B cell (primary cell): ENCODE results near the gene ZNF253. TPM values are rescaled to one million over a fixed set of nuclear protein-coding genes. Genes with fewer than 3 reads are reported as not detected.

ENCODE experiments used
- ATAC-seq: fragments of 200-7000 bp; cut with Tn5 transposase; one replicate; pipeline ENCODE4 v1.10.0; 2021; ENCODE audit warnings: low read depth, mild to moderate bottlenecking, moderate number of reproducible peaks, moderate library complexity
- CTCF ChIA-PET: fragments of 350-600 bp; sonication (Branson Sonifier 250); formaldehyde crosslinking; loops from one replicate; lab custom pipeline; 2021; ENCODE audit warnings: antibody characterized with exemption, inconsistent platforms; lab: Charles Lee
- POLR2A ChIA-PET: fragments of 350-600 bp; sonication (Branson Sonifier 250); formaldehyde crosslinking; loops from one replicate; lab custom pipeline; 2021; ENCODE audit warnings: antibody characterized with exemption; lab: Charles Lee
- DNase-seq: peaks from one replicate; pipeline ENCODE4 v3.0.0; 2013
- H2AFZ ChIP-seq: 2 replicates; pipeline ENCODE4 v1.6.1; 2012; ENCODE audit warnings: mild to moderate bottlenecking, low read depth, low read length; ENCODE audit not compliant: insufficient read depth, poor library complexity, severe bottlenecking
- H3K27ac ChIP-seq, 2 donors: 1 replicate in 1 of 2; 2 replicates in 1 of 2; pipeline ENCODE4 v1.5.1; 2012 to 2013; ENCODE audit warnings: low read length in 2 of 2, mild to moderate bottlenecking in 2 of 2, moderate library complexity in 1 of 2
- H3K27me3 ChIP-seq, 4 experiments: fragments of 200-600 bp in 1 of 4; sonication (generic) in 1 of 4; replicated peaks in 1 of 4; 1 replicate in 2 of 4; 2 replicates in 2 of 4; pipeline versions ENCODE4 v1.6.1 to v1.7.0; 2013 to 2016; ENCODE audit warnings: low read length in 3 of 4, mild to moderate bottlenecking in 2 of 4, mixed read lengths in 1 of 4, moderate library complexity in 1 of 4; ENCODE audit not compliant: insufficient read depth in 4 of 4, control insufficient read depth in 3 of 4; ENCODE audit errors: control extremely low read depth in 1 of 4
- H3K36me3 ChIP-seq, 2 experiments: replicated peaks in 1 of 2; 1 replicate in 1 of 2; 2 replicates in 1 of 2; pipeline versions ENCODE4 v1.6.1 to v1.7.1; 2013; ENCODE audit warnings: low read length in 1 of 2; ENCODE audit not compliant: insufficient read depth in 2 of 2, control insufficient read depth in 1 of 2; ENCODE audit errors: control extremely low read depth in 1 of 2, extremely low read depth in 1 of 2
- H3K4me1 ChIP-seq, 2 donors: fragments of 200-600 bp in 1 of 2; sonication (generic) in 1 of 2; 1 replicate in 1 of 2; 2 replicates in 1 of 2; pipeline versions ENCODE4 v1.5.1 to v1.6.1; 2013 to 2017; ENCODE audit warnings: low read length in 2 of 2; ENCODE audit not compliant: control insufficient read depth in 2 of 2, insufficient read depth in 2 of 2
- H3K4me2 ChIP-seq: replicated peaks from 2 replicates; pipeline ENCODE3; 2012; ENCODE audit warnings: mild to moderate bottlenecking, low read depth, low read length; ENCODE audit not compliant: poor library complexity, severe bottlenecking
- H3K4me3 ChIP-seq, 5 experiments: fragments of 200-600 bp in 1 of 5; sonication (generic) in 1 of 5; 1 replicate in 3 of 5; 2 replicates in 2 of 5; pipeline versions ENCODE4 v1.5.1 to v1.7.0; 2011 to 2016; ENCODE audit warnings: low read length in 4 of 5, mild to moderate bottlenecking in 4 of 5, low read depth in 2 of 5, control low read depth in 1 of 5, moderate library complexity in 1 of 5; ENCODE audit not compliant: insufficient read depth in 1 of 5; ENCODE audit errors: control extremely low read depth in 1 of 5, extremely low read depth in 1 of 5
- H3K79me2 ChIP-seq: fragments of 200-600 bp; sonication (generic); one replicate; pipeline ENCODE4 v1.6.0; 2016; ENCODE audit warnings: low read length; ENCODE audit not compliant: control insufficient read depth, insufficient read depth
- H3K9ac ChIP-seq: fragments of 200-600 bp; sonication (generic); 2 replicates; pipeline ENCODE4 v1.6.1; 2017; ENCODE audit warnings: mild to moderate bottlenecking, low read length, moderate library complexity
- H3K9me3 ChIP-seq, 3 donors: one replicate each; pipeline versions ENCODE4 v1.6.1 to v1.7.1; 2013; ENCODE audit warnings: low read length in 2 of 3; ENCODE audit not compliant: control insufficient read depth in 2 of 3, insufficient read depth in 1 of 3; ENCODE audit errors: control extremely low read depth in 1 of 3
- H4K20me1 ChIP-seq: 2 replicates; pipeline ENCODE4 v1.6.0; 2012; ENCODE audit warnings: mild to moderate bottlenecking, low read length; ENCODE audit not compliant: insufficient read depth, control insufficient read depth, poor library complexity, severe bottlenecking
- H3K27ac Mint-ChIP-seq: one replicate; pipeline ENCODE4 v1.8.0; 2021; ENCODE audit warnings: mixed read lengths
- H3K27me3 Mint-ChIP-seq: one replicate; pipeline ENCODE4 v1.8.0; 2021; ENCODE audit warnings: mixed read lengths
- H3K4me1 Mint-ChIP-seq: one replicate; pipeline ENCODE4 v1.8.0; 2021; ENCODE audit warnings: mixed read lengths
- H3K4me3 Mint-ChIP-seq: one replicate; pipeline ENCODE4 v1.8.0; 2021; ENCODE audit warnings: mixed read lengths
- H3K9me3 Mint-ChIP-seq: one replicate; pipeline ENCODE4 v1.8.0; 2022; ENCODE audit warnings: mixed read lengths; ENCODE audit not compliant: insufficient read depth
- CTCF ChIP-seq: fragments of 200-600 bp; IDR thresholded peaks from one replicate; pipeline ENCODE4 v1.8.0; 2022; ENCODE audit warnings: antibody characterized with exemption, mild to moderate bottlenecking
- EZH2 ChIP-seq: IDR thresholded peaks from 2 replicates; pipeline ENCODE4 v1.6.1; 2012; ENCODE audit warnings: borderline replicate concordance, low read depth, mild to moderate bottlenecking, moderate library complexity, low read length; ENCODE audit not compliant: insufficient read depth, poor library complexity, severe bottlenecking
- WGBS: methylation state at CpG from one replicate; pipeline ENCODE4 v1.1.5; 2013; ENCODE audit warnings: missing lambda C conversion rate; ENCODE audit not compliant: insufficient coverage; 5-methylcytosine and 5-hydroxymethylcytosine counted together
- intact Hi-C: fragments of 100-400 bp; cut with micrococcal nuclease; formaldehyde crosslinking; loops from one replicate; pipeline ENCODE4 v1.10.0; 2022
- polyA plus RNA-seq: library from polyadenylated mRNA; depleted of rRNA; stranded (reverse); fragments of >200 nt; gene quantifications from 2 replicates; pipeline ENCODE4 v1.2.3, GENCODE V29; 2012
- total RNA-seq, 2 donors: library from RNA; stranded (reverse); fragments of 120-200 nt in 1 of 2; gene quantifications; 1 replicate in 1 of 2; 2 replicates in 1 of 2; pipeline versions ENCODE4 v1.2.3 to v1.2.4, GENCODE V29; 2013 to 2022

The ZNF253 gene
- total and polyA plus RNA-seq, 2 donors (not counting 1 experiment from before 2014, with no cell fraction given), result 5.5 to 28.6 TPM

- peak overlapping the region; percentile 65 for H3K27ac Mint-ChIP-seq
- CTCF ChIA-PET, result no interaction called here
- Histone ChIP-seq H3K4me1 (peaks cover 5% of the 10 kb centered on the region in 2 donors), H3K4me2 (no peak overlapping the region), H3K27me3 (no peaks in the 10 kb centered on the region), H4K20me1 (no peaks in the 10 kb centered on the region), H3K27ac (no peak overlapping the region), H3K4me3 (no peak overlapping the region), H3K9ac (no peak overlapping the region), H3K36me3 (no peaks in the 10 kb centered on the region), H3K79me2 (peaks cover 14% of the 10 kb centered on the region), H2AFZ (no peak overlapping the region), H3K9me3 (peaks cover 0 to 7% (median 4%) of the 10 kb centered on the region in 3 donors)
- POLR2A ChIA-PET, result interaction anchor here (1.6 kb wide), 1 partner anchor 82 kb away, joined by 7 read pairs; no protein-coding TSS in a partner anchor
- peak overlapping the region; percentile 62 for H3K4me3 Mint-ChIP-seq
- intact Hi-C loops, result no loop called here
- no peaks in the 10 kb centered on the region for H3K9me3 Mint-ChIP-seq
- H3K27me3 Mint-ChIP-seq, result no peaks in the 10 kb centered on the region
- WGBS, result no CpG with 5 or more reads among the region's 2 CpGs
- ATAC-seq (peak; percentile 66), DNase-seq (peak; percentile 35)
- TF ChIP-seq CTCF (no peak), EZH2 (no peak)
- peaks cover 27% of the 10 kb centered on the region for H3K4me1 Mint-ChIP-seq
Observed at GRCh38 chr19:19858751-19859150, 6.9 kb upstream of the ZNF253 start.

GRCh38 chr19:19860756-19861390 is 4.8 kb upstream of the ZNF253 start:
- H3K27me3 Mint-ChIP-seq, result no peaks in the 10 kb centered on the region
- Histone ChIP-seq H3K9ac (peak overlapping the region; percentile 68), H3K36me3 (no peaks in the 10 kb centered on the region), H3K27me3 (no peaks in the 10 kb centered on the region), H3K27ac (peak overlapping the region; percentile 56 to 60), H3K4me2 (peak overlapping the region; percentile 74), H3K4me1 (peaks cover 5% of the 10 kb centered on the region in 2 donors), H2AFZ (peak overlapping the region; percentile 83), H3K9me3 (peaks cover 0 to 7% (median 3%) of the 10 kb centered on the region in 3 donors), H3K4me3 (peak overlapping the region in 4 of 5 experiments; percentile 44 to 65 (median 54)), H4K20me1 (no peaks in the 10 kb centered on the region), H3K79me2 (peaks cover 14% of the 10 kb centered on the region)
- peak; percentile 53 for ATAC-seq
- intact Hi-C loops, result loop anchor here (10.0 kb wide), 1 partner anchor 174 kb away; the partner anchor contains the start of gene ZNF682
- H3K4me1 Mint-ChIP-seq, result peaks cover 26% of the 10 kb centered on the region
- peak overlapping the region; percentile 76 for H3K27ac Mint-ChIP-seq
- 23% methylated on average over 29 of the region's 29 CpGs for WGBS
- no peaks in the 10 kb centered on the region for H3K9me3 Mint-ChIP-seq
- ChIA-PET POLR2A (interaction anchor here (0.6 to 1.8 kb wide), 5 partner anchors 9 to 322 kb away, joined by 3 to 14 read pairs (median 3); partner anchors contain the start of gene ZNF506), CTCF (interaction anchor here (0.7 to 1.5 kb wide), 5 partner anchors 8 to 328 kb away, joined by 3 to 4 read pairs (median 3); no protein-coding TSS in a partner anchor)
- H3K4me3 Mint-ChIP-seq, result peak overlapping the region; percentile 88
- peak; percentile 76 for DNase-seq
- TF ChIP-seq EZH2 (no peak), CTCF (no peak)
